Trophoblast cell (in vitro differentiated cells and primary cell): ENCODE measurements around the gene ZNF415.

Experiments used
- DNase-seq, 2 donors: peaks; one replicate each; pipeline ENCODE4 v3.0.0-alpha.2; 2016
- H2AFZ ChIP-seq: 2 replicates; pipeline ENCODE4 v1.6.1; 2013; ENCODE audit warnings: low read length, moderate library complexity, mild to moderate bottlenecking; ENCODE audit not compliant: insufficient read depth, poor library complexity
- H2AK5ac ChIP-seq: 2 replicates; pipeline ENCODE4 v1.6.1; 2013; ENCODE audit warnings: mild to moderate bottlenecking, low read length
- H2BK120ac ChIP-seq: 2 replicates; pipeline ENCODE4 v1.6.1; 2013; ENCODE audit warnings: low read length, mild to moderate bottlenecking, moderate library complexity; ENCODE audit not compliant: insufficient read depth, poor library complexity
- H2BK12ac ChIP-seq: 2 replicates; pipeline ENCODE4 v1.6.1; 2013; ENCODE audit warnings: mild to moderate bottlenecking, low read length, moderate library complexity
- H2BK5ac ChIP-seq: 2 replicates; pipeline ENCODE4 v1.6.1; 2013; ENCODE audit warnings: low read length, low read depth, moderate library complexity, mild to moderate bottlenecking; ENCODE audit not compliant: poor library complexity
- H3K14ac ChIP-seq: 2 replicates; pipeline ENCODE4 v1.6.1; 2013; ENCODE audit warnings: mild to moderate bottlenecking, low read length
- H3K18ac ChIP-seq: 2 replicates; pipeline ENCODE4 v1.6.1; 2013; ENCODE audit warnings: mild to moderate bottlenecking, low read length
- H3K23ac ChIP-seq: 2 replicates; pipeline ENCODE4 v1.6.1; 2013; ENCODE audit warnings: low read length
- H3K27ac ChIP-seq: 2 replicates; pipeline ENCODE4 v1.5.1; 2013; ENCODE audit warnings: low read depth, mild to moderate bottlenecking, inconsistent platforms, low read length, moderate library complexity
- H3K27me3 ChIP-seq: 2 replicates; pipeline ENCODE4 v1.6.1; 2013; ENCODE audit warnings: inconsistent platforms, mild to moderate bottlenecking, low read length, moderate library complexity; ENCODE audit not compliant: insufficient read depth
- H3K36me3 ChIP-seq, 2 experiments: 1 replicate in 1 of 2; 2 replicates in 1 of 2; pipeline ENCODE4 v1.6.1; 2013; ENCODE audit warnings: low read length in 2 of 2, mild to moderate bottlenecking in 2 of 2, moderate library complexity in 1 of 2; ENCODE audit not compliant: insufficient read depth in 2 of 2, control insufficient read depth in 1 of 2
- H3K4ac ChIP-seq: 2 replicates; pipeline ENCODE4 v1.6.1; 2013; ENCODE audit warnings: low read depth, mild to moderate bottlenecking, low read length, moderate library complexity
- H3K4me1 ChIP-seq, 2 experiments: 1 replicate in 1 of 2; 2 replicates in 1 of 2; pipeline ENCODE4 v1.6.1; 2013; ENCODE audit warnings: low read length in 2 of 2, mild to moderate bottlenecking in 2 of 2, moderate library complexity in 1 of 2; ENCODE audit not compliant: insufficient read depth in 2 of 2, control insufficient read depth in 1 of 2
- H3K4me2 ChIP-seq: 2 replicates; pipeline ENCODE4 v1.6.1; 2013; ENCODE audit warnings: inconsistent platforms, mild to moderate bottlenecking, low read length, moderate library complexity
- H3K4me3 ChIP-seq: 2 replicates; pipeline ENCODE4 v1.5.1; 2013; ENCODE audit warnings: mild to moderate bottlenecking, low read depth, low read length, inconsistent platforms
- H3K79me1 ChIP-seq: one replicate; pipeline ENCODE4 v1.6.1; 2013; ENCODE audit warnings: low read length
- H3K79me2 ChIP-seq: 2 replicates; pipeline ENCODE4 v1.6.1; 2013; ENCODE audit warnings: low read length, mild to moderate bottlenecking; ENCODE audit not compliant: control insufficient read depth, insufficient read depth, poor library complexity
- H3K9ac ChIP-seq: 2 replicates; pipeline ENCODE4 v1.6.1; 2013; ENCODE audit warnings: mild to moderate bottlenecking, low read length
- H3K9me3 ChIP-seq: 2 replicates; pipeline ENCODE4 v1.6.1; 2013; ENCODE audit warnings: low read depth, mild to moderate bottlenecking, control low read depth, inconsistent platforms, low read length; ENCODE audit not compliant: insufficient read depth
- H4K12ac ChIP-seq: 2 replicates; pipeline ENCODE4 v1.6.1; 2013; ENCODE audit warnings: low read depth, mild to moderate bottlenecking, low read length, moderate library complexity
- H4K8ac ChIP-seq: 2 replicates; pipeline ENCODE4 v1.6.1; 2013; ENCODE audit warnings: low read depth, mild to moderate bottlenecking, low read length, moderate library complexity
- H4K91ac ChIP-seq: one replicate; pipeline ENCODE4 v1.6.1; 2013; ENCODE audit warnings: low read depth, mild to moderate bottlenecking, low read length, moderate library complexity
- WGBS: extraction: QIAGEN DNeasy Blood & Tissue Kit; methylation state at CpG from one replicate; pipeline ENCODE4 v1.1.7; 2013; ENCODE audit warnings: missing lambda C conversion rate; ENCODE audit not compliant: insufficient read length, insufficient coverage; ENCODE audit errors: extremely low coverage; 5-methylcytosine and 5-hydroxymethylcytosine counted together

Gene ZNF415

DNA sequence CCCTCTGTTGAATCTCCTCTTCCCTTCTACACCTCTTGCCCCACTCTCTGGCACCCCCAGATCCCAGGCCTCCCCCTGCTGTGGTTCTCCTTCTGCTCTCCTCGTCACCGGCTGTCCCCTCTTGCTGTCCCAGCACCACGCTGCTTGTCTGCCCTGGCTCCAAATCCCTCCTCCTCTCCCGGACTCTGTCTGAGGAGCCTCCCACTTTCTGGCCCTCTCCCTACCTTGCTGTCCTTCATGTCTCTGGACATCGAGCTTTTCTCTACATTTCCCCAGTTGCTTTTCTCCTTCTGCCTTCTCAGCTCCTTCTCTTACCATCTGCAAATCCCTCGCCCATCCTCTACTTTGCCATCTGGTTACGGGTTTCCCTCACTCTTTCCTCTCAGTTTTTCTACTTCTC, 24.9 kb upstream of the ZNF415 start:
- H3K27ac ChIP-seq, result no peak overlapping the region
- H2AFZ ChIP-seq, result no peak overlapping the region
- no peaks in the 10 kb centered on the region for H3K27me3 ChIP-seq
- H4K8ac ChIP-seq, result no peak overlapping the region
- WGBS, result no CpG with 5 or more reads among the region's 7 CpGs
- H3K36me3 ChIP-seq, result peaks cover 4 to 10% of the 10 kb centered on the region in 2 experiments
- H3K4ac ChIP-seq, result no peak overlapping the region
- peaks cover 6 to 8% of the 10 kb centered on the region in 2 experiments for H3K4me1 ChIP-seq
- H2BK5ac ChIP-seq, result no peak overlapping the region
- H3K23ac ChIP-seq, result no peak overlapping the region
- no peak overlapping the region for H3K14ac ChIP-seq
- H2AK5ac ChIP-seq, result no peak overlapping the region
- H4K12ac ChIP-seq, result no peak overlapping the region
- H3K9me3 ChIP-seq, result peaks cover 6% of the 10 kb centered on the region
- peaks cover 5% of the 10 kb centered on the region for H3K79me2 ChIP-seq
- no peak for DNase-seq
- H3K9ac ChIP-seq, result no peak overlapping the region
- H3K4me3 ChIP-seq, result no peak overlapping the region
- peak overlapping the region; percentile 96 for H3K4me2 ChIP-seq
- H2BK120ac ChIP-seq, result no peak overlapping the region
- no peak overlapping the region for H3K18ac ChIP-seq
- H3K79me1 ChIP-seq, result peaks cover 5% of the 10 kb centered on the region
- H2BK12ac ChIP-seq, result no peak overlapping the region
- no peak overlapping the region for H4K91ac ChIP-seq

DNA sequence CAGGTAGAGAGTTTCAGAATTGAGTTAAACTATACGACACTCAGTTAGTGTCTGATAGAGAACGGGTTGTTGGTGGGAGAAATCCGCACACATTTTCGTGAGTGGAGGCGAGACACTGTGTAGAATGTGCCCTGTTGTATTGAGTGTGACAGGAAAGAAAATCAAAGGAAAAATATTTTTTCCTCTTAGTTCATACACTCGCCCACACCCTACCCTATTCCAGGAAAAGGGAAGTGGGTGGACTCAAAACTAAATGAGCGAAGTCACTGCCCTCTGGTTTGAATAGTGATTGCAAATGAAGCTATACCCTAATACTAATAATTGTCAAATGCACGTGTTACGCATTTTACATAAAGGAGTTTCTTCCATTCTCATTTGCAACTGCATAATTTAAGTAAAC, 24.1 kb upstream of the ZNF415 start:
- Histone ChIP-seq H2BK5ac (no peak overlapping the region), H3K79me2 (peaks cover 5% of the 10 kb centered on the region), H3K23ac (no peak overlapping the region), H3K27ac (no peak overlapping the region), H3K9me3 (peaks cover 5% of the 10 kb centered on the region), H3K14ac (no peak overlapping the region), H3K9ac (no peak overlapping the region), H3K36me3 (peaks cover 2 to 10% of the 10 kb centered on the region in 2 experiments), H3K4me3 (no peak overlapping the region), H4K12ac (no peak overlapping the region), H2BK120ac (no peak overlapping the region), H3K79me1 (peaks cover 5% of the 10 kb centered on the region), H2AFZ (no peak overlapping the region), H3K27me3 (no peaks in the 10 kb centered on the region), H3K4ac (no peak overlapping the region), H4K91ac (no peak overlapping the region), H3K4me1 (peaks cover 6 to 8% of the 10 kb centered on the region in 2 experiments), H2AK5ac (no peak overlapping the region), H3K4me2 (no peak overlapping the region), H2BK12ac (no peak overlapping the region), H3K18ac (no peak overlapping the region), H4K8ac (no peak overlapping the region)
- DNase-seq, result no peak
- no CpG with 5 or more reads among the region's 9 CpGs for WGBS

- H3K4me2 ChIP-seq, result no peak overlapping the region
- no peak overlapping the region for H3K4ac ChIP-seq
- no peak overlapping the region for H2BK120ac ChIP-seq
- no peak overlapping the region for H2BK5ac ChIP-seq
- no peaks in the 10 kb centered on the region for H3K27me3 ChIP-seq
- no peak overlapping the region for H2AFZ ChIP-seq
- H3K23ac ChIP-seq, result no peak overlapping the region
- no peak overlapping the region for H3K14ac ChIP-seq
- no peak overlapping the region for H3K27ac ChIP-seq
- no peaks in the 10 kb centered on the region for H3K79me2 ChIP-seq
- H3K4me3 ChIP-seq, result no peak overlapping the region
- H3K36me3 ChIP-seq, result peaks cover 20 to 28% of the 10 kb centered on the region in 2 experiments
- no peaks in the 10 kb centered on the region for H3K4me1 ChIP-seq
- no peak overlapping the region for H4K8ac ChIP-seq
- H4K12ac ChIP-seq, result no peak overlapping the region
- DNase-seq, result no peak
- no peak overlapping the region for H2BK12ac ChIP-seq
- no peak overlapping the region for H3K9ac ChIP-seq
- no peaks in the 10 kb centered on the region for H3K79me1 ChIP-seq
- H2AK5ac ChIP-seq, result no peak overlapping the region
- no peak overlapping the region for H3K18ac ChIP-seq
- H4K91ac ChIP-seq, result no peak overlapping the region
- peaks cover 2% of the 10 kb centered on the region for H3K9me3 ChIP-seq
Measured at GRCh38 chr19:53147645-53148044, 14.9 kb upstream of the ZNF415 start.

DNA sequence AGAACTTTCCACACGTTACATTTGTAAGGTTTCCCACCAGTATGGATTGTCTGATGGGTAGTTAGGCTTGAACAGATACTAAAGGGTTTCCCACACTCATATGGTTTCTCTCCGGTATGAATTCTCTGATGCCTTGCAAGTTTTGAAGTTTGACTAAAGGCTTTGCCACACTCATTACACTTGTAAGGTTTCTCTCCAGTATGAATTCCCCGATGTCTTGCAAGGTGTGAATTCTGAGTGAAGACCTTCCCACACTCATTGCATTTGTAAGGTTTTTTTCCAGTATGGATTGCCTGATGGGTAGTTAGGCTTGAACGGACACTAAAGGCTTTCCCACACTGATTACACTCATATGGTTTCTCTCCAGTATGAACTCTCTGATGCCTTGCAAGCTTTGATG, 7.6 kb upstream of the ZNF415 start:
- Histone ChIP-seq H2AFZ (no peak overlapping the region), H3K4me2 (no peak overlapping the region), H3K14ac (no peak overlapping the region), H2BK120ac (no peak overlapping the region), H3K18ac (no peak overlapping the region), H3K27me3 (no peaks in the 10 kb centered on the region), H2AK5ac (no peak overlapping the region), H3K23ac (no peak overlapping the region), H2BK5ac (no peak overlapping the region), H3K79me2 (no peaks in the 10 kb centered on the region), H3K79me1 (no peaks in the 10 kb centered on the region), H3K4me3 (no peak overlapping the region), H4K91ac (no peak overlapping the region), H3K9ac (no peak overlapping the region), H3K9me3 (peaks cover 6% of the 10 kb centered on the region), H3K27ac (no peak overlapping the region), H3K4me1 (no peaks in the 10 kb centered on the region), H4K8ac (no peak overlapping the region), H3K36me3 (peaks cover 5 to 16% of the 10 kb centered on the region in 2 experiments), H3K4ac (no peak overlapping the region), H2BK12ac (no peak overlapping the region), H4K12ac (no peak overlapping the region)
- no CpG with 5 or more reads among the region's 4 CpGs for WGBS
- no peak for DNase-seq
